GM12892 (cell line): ENCODE measurements around the gene CNN1.

Source experiments
- POLR2A ChIP-seq: IDR thresholded peaks from 2 replicates; pipeline ENCODE4 v1.6.1; 2011; ENCODE audit warnings: low read depth, low read length, control low read depth
- TAF1 ChIP-seq: IDR thresholded peaks from 2 replicates; pipeline ENCODE4 v1.6.1; 2011; ENCODE audit warnings: low read depth, mild to moderate bottlenecking, control low read depth, low read length, borderline replicate concordance

GRCh38 chr19:11499890-11500420 lies 38.7 kb upstream of the CNN1 start:
- no peak for TF ChIP-seq POLR2A
- TF ChIP-seq TAF1 = no peak
